Eye (tissue), 1 donor: Measurements from ENCODE around the gene SLC12A5.
A peak's percentile ranks its signal among the peaks of the same experiment; 100 is the strongest.

Experiments used
- DNase-seq: peaks from one replicate; pipeline ENCODE4 v3.0.0-alpha.2; 2015

SLC12A5 gene

DNA sequence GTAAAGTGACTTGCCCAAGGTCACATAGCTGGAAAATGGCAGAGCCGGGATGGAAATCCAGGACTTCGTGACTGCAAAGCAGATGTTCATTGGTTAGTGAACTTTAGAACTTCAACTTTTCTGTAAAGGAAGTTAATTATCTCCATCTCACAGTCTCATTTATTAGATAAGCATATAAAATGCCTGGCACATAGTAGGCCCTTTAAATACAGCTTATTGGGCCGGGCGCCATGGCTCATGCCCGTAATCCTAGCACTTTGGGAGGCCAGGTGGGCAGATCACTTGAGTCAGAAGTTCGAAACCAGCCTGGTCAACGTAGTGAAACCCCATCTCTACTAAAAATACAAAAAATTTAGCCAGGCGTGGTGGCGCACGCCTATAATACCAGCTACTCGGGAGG lies 22.1 kb upstream of the SLC12A5 start:
- no peak for DNase-seq

DNA sequence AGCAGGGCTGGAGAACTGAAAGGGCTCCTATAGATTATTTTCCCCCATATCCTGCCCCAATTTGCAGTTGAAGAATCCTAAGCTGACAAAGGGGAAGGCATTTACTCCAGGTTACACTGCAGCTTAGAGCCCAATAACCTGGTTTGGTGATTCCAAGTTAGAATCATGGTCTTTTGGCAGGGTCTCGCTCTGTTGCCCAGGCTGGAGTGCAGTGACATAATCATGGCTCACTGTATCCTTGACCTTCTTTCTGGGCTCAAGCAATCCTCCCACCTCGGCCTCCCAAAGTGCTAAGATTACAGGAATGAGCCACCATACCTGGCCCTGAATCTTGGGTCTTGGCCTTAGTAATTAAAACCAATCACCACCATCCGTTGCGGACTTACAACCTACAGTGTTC lies 21.3 kb upstream of the SLC12A5 start:
- no peak for DNase-seq

DNA sequence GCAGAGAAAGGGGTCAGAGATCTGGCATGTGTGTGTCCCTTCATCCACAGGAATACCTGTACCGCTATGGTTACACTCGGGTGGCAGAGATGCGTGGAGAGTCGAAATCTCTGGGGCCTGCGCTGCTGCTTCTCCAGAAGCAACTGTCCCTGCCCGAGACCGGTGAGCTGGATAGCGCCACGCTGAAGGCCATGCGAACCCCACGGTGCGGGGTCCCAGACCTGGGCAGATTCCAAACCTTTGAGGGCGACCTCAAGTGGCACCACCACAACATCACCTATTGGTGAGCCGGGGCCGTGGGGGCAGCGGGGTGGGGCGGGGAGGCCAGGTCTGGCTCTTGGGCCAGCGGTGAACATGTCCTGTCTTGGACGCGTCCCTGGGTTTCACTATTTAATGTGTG lies 19.2 kb upstream of the SLC12A5 start:
- DNase-seq, result no peak

DNA sequence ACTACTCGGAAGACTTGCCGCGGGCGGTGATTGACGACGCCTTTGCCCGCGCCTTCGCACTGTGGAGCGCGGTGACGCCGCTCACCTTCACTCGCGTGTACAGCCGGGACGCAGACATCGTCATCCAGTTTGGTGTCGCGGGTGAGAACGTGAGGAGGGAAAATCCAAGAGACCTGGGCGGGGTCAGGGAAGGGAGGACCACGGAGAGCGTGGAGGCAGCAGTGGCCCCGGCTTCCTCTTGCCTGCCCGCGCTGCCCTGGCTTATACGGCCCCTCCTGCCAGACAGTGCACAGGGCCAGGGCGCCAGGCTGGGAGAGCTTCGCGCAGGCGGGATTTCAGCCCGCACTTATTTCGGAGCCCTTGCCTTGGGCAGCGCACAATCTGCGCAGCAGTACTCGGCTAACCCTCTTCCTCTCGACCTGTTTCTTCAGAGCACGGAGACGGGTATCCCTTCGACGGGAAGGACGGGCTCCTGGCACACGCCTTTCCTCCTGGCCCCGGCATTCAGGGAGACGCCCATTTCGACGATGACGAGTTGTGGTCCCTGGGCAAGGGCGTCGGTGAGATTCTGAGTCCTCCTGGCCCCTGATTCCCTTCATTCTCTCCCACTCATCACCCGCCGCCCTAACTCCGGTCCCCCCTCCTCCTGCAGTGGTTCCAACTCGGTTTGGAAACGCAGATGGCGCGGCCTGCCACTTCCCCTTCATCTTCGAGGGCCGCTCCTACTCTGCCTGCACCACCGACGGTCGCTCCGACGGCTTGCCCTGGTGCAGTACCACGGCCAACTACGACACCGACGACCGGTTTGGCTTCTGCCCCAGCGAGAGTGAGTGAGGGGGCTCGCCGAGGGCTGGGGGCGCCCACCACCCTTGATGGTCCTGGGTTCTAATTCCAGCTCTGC lies 18.3 kb upstream of the SLC12A5 start:
- DNase-seq, result no peak

DNA sequence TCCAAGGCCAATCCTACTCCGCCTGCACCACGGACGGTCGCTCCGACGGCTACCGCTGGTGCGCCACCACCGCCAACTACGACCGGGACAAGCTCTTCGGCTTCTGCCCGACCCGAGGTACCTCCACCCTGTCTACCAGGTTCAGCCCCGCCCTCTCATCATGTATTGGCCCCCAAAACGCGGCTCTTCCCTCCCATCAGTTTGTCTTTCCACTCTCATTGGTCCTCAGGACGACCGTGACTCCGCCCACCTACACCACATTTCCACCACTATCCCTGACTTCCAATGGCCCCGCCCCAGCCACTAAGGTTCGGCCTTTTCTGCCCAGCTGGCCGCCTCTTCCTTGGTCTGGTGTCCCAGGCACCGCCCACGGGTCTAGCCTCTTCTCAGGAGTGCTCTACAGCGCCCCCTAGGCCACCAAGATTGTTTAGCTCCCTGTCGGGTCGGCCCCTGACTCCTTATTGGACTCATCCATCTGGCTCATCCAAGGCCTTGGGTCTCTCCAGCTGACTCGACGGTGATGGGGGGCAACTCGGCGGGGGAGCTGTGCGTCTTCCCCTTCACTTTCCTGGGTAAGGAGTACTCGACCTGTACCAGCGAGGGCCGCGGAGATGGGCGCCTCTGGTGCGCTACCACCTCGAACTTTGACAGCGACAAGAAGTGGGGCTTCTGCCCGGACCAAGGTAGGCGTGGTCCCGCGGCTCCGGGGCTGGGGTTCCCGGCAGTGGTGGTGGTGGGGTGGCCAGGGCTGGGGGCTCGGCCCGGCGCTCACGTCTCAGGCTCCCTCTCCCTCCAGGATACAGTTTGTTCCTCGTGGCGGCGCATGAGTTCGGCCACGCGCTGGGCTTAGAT lies 17.2 kb upstream of the SLC12A5 start:
- peak; percentile 54 for DNase-seq

DNA sequence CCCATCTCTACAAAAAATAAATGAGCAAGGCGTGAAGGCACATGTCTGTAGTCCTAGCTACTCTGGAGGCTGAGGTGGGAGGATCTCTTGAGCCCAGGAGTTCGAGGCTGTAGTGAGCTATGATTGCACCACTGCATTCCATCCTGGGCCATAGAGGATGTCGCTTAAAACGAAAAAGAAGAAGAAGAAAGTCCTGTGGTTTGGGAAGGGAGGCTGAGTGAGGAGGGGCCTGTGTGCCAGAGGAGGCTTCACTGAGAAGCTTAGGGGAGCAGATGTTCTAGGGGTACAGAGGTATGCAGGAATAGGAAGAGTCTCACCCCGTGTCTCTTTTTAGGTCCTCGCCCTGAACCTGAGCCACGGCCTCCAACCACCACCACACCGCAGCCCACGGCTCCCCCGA lies 16.1 kb upstream of the SLC12A5 start:
- no peak for DNase-seq

DNA sequence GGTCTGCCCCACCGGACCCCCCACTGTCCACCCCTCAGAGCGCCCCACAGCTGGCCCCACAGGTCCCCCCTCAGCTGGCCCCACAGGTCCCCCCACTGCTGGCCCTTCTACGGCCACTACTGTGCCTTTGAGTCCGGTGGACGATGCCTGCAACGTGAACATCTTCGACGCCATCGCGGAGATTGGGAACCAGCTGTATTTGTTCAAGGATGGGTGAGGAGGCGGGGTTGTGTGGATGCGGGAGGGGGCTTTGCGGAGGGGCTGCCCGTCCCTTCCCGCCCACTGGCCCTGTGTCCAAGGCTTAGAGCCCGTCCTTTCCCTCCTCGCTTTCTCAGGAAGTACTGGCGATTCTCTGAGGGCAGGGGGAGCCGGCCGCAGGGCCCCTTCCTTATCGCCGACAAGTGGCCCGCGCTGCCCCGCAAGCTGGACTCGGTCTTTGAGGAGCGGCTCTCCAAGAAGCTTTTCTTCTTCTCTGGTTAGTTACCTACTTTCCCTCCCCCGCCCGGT lies 15.6 kb upstream of the SLC12A5 start:
- DNase-seq, result no peak

DNA sequence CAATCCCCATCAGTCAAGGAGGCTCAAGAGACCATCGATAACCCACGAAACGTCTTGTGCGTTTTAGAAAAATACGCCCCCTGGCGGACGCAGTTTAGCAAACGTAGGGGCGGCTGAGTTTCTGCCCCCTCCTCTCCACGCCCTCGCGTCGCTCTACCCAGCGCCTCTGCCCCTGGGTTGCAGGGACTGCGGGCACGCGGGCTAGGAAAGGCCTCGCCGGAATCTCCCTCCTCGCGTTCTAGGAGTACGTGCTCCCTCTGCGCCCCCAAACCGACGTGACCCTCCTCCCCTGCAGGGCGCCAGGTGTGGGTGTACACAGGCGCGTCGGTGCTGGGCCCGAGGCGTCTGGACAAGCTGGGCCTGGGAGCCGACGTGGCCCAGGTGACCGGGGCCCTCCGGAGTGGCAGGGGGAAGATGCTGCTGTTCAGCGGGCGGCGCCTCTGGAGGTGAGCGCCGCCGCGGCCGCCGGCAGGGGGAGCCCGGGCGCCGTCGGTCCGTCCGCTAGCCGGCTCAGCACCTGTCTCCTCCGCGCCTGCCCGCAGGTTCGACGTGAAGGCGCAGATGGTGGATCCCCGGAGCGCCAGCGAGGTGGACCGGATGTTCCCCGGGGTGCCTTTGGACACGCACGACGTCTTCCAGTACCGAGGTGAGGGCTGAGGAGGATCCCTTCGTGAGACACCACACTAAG lies 15.0 kb upstream of the SLC12A5 start:
- DNase-seq, result peak; percentile 74

DNA sequence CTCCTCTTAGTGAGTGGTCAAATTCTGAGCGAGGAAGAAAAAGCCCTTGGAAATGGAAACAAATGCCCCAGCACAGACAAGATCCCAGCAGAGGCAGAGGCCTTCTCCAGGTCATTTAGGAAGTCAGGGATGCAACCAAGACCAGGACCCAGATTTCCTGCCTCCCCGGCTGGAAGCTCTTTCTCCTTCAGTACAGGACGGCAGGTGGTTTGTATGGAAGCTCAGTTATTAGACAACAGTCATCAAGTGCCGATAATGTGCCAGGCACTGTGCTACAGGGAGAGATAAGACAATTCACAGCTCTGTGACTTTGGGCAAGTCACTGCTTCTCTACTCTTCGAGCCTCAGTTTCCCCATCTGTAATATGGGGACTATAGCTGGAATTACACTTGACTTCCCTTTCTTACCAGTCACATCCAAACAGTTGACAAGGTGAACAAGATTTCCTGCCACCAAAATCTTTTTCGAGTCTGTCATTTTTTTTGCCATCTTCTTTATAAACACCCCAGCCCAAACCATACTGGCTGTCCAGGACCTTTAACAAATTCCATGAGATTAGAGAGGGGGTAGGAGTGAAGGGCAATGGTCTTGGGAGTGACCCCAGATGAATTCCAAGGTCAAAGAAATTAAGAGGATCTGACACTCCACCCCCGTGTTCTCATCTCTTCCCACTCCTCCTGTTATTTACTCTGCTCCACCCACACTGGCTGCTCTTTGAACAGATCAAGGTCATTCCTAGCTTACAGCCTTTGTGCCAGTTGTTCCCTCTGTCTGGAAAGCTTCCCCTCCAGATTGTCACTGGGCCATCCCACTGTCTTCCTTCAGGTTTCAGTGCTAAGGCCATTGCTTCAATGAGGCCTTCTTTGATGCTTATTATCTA lies 14.3 kb upstream of the SLC12A5 start:
- DNase-seq, result no peak

DNA sequence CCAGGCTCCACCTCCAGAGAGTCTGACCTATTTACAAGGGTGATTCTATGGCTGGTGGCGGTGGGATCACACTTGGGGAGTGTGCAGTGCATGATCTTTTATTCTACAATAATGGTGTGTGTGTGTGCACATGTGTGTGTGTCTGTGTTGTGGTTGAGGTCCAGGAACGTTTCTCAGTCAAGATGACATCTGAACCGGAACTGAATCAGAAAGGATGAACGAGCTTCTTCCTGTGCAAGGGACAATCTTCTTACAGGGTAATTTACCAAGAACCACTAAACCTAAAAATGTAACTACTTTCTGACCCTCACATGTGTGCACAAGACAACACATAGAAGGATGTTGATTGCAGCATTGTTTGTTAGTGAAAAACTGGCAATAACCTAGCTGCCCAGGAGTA lies 11.7 kb upstream of the SLC12A5 start:
- DNase-seq, result no peak

DNA sequence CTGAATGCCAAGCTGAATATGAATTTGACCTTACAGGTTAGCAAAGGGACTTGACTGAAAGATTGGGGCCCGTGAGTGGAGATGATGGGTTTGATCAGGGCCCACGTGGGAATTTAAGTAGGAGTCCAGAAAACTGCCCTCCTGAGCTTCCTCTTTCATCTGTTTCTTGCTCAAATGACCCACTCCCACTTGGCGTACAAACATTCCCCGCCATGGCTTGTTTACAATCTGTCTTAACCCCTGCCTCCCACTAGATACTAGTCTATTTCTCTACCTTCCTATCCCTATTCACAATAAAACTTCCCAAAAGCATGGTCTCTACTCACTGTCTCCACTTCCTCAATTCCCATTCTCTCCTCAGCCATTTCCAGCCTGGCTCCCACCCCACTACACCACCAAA lies 10.9 kb upstream of the SLC12A5 start:
- DNase-seq, result no peak

DNA sequence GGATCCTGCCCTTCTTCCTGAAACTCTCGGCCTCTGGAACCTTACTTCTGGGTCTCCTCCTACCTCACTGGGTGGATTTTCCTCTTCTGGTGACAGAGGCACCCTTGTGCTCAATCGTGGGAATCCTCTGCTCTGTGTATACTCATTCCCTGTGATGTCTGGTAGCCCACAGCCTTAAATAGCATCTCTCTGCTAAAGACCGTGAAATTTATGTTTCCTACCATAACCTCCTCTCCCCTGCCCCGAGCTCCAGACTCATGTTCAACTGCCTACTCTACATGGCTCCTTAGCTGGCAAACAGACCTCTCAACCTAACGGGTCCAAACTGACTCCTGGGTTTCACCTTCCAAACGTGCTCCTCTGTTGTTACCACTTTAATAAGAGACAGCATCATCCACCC lies 10.4 kb upstream of the SLC12A5 start:
- DNase-seq, result no peak

DNA sequence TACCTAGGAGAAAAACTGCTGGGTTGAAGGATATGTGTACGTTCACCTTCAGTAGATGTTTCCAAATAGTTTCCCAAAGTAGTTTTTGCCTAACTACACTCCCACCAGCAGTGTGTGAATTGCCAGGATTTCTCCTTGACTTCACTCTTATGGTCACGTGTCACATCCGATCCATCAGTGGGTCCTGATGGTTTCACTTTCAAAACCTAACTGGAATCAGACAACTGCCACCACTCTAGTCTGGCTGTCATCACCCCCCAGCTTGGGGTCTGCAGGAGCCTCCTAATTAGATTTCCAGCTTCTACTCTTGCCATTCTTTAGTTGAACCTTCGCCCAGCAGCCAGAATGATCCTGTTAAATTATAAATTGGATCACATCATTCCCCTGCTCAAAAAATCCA lies 8.5 kb upstream of the SLC12A5 start:
- DNase-seq, result no peak

DNA sequence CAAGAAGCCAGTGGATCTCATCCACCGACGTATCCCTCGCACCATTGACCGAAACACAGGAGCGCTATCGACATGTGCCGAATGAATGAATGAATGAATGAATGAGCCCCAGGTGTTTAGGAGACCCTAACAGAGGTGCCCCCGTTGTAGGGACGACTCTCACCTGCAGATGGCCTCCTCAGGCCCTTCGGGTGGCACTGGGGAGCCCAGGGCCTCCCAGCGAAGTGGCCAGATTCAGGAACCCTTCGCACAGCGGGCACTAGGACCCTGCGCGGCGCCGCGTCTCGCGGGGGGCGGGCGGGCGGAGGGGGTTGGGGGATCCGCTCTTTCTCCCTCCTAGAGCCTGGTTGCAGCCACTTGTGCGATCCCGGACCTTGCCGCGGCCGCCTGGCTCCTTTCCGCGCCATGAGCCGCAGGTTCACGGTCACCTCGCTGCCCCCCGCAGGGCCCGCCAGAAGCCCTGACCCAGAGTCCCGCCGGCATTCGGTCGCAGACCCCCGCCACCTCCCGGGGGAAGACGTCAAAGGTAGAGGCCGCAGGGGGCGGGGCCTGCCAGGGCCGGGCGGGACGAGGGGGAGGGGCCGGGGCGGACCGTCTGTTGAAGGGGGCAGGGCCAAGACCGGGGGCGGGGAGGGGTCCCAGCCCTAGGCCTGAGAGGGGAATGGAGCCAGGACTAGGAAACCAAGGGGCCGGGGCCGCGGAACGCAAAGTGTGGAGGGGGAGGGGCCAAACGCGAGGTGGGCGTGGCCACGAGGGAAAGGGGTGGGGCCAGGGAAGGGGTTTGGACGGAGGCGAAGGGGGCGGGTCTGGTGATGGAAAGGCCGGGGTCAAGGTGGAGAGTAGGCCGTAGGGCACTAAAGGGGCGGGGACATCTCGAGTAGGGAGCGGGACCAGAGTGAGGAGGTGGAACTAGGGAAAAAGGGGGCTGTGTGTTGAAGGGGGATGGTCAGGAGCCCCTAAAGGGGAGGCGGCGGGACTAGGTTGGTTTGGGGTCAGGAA lies 7.4 kb upstream of the SLC12A5 start:
- DNase-seq, result peak; percentile 83

DNA sequence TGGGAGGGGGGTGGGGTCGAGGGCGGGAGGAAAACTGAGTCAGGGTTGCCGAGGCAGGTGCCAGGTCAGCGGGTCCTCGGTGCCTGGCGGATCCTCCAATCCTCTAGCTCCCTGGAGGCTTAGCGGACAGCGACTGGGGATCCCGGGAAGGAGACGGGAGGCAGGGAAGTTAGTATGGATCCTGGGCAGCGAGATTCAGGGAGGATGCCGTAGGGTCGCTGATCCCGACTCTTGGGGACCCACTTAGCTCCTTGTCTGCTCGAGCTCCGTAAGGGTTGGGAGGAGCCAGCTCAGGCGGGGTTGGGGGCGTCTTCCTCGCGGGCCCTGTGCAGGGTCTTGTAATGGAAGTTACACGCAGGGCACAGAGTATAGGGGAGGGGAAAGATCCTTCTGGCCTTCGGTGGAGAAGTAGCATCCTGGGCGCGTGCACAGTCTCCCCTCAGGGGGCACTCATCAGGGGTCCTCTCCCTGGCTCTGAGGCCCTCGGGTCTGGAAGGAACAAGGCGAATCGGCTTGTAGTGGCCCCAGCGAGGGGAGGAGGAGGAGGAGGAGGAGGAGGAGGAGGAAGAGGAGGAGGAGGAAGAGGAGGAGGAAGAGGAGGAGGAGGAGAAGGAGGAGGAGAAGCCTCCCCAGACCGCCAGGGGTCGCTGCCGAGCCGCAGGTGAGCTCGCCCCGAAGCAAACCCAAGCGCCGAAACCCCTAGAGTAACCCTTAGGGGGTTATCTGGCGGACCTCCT lies 6.4 kb upstream of the SLC12A5 start:
- peak; percentile 59 for DNase-seq

DNA sequence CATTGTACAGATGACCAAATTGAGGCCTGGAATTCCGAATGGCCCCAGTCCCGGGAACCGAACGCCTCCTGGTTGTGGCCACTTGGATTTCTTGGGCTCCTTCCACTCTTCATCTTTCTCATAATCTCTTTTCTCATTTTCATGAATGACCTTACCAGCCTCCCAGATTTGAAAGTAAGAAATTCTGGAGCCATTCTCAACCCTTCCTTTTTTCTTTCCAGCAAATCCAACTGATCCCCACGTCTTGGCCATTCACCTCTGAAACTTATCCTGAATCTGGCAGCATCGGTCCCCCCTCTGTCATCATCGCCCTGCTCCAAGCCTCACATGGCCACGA lies 5.9 kb upstream of the SLC12A5 start:
- DNase-seq, result no peak

DNA sequence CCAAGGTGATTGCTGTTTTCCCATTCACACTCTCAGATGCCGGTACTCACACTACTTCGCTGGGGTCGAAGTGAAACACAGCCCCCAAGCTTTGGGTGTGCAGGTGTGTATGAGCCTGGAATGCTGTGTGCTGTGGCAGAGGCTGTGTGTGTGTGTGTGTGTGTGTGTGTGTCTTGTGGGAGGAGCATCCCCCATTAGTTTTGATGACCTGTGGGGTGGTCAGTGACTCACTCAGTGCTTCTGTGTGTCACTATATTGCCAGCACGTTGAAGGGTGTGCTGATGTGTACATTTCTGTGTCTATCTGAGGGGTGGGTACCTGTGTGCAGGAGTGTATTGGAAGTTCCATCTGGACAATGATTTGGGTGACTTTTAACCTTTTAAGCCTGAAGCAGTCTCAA lies 5.0 kb upstream of the SLC12A5 start:
- DNase-seq, result no peak

DNA sequence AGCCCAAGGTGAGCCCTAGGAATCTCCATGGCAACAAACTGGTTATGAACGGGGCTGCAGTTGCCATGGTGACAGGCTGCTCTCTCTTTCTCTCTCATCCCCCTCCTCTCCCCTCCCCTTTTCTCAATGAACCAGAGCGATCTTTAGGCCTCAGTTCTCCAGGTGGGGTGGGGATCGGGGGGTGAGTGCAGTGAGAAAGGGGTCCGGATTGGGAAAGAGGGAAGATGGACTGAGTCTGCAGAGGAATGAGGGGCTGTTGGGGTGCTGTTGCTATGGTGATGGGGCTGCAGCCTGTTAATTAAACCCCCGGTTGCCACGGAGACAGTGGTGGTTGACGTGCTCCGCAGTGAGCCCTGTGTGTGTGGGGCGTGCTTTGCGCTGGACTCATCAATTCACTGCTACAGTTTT lies 3.6 kb upstream of the SLC12A5 start:
- no peak for DNase-seq

DNA sequence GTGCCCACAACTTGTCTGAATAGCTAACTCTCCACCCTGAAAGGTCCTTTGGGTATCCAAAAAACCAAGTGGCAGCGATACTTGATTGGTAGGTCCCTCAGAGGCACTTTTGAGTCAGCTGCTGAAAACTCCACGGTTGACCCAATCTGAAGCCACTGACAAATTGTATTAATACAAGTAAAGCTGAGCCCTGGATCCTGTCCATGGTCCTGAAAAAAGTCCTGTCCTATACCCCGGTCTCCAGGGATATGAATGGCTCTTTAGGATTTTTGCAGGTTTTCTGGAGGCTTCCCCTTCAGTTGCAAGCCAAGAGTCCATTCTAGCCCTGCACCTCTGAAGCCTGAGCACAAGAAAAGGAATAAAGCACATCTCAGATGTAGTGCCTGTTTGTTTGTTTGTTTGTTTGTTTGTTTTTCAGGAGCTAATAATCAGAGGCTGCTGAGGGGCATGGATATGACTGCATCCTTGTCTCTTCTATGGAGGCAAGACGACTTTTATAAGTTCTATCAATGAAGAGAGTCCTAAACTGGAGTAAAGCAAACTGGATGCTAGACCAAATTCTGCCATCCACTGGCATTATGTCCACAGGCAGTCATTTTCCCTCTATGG lies 1.7 kb upstream of the SLC12A5 start:
- peak; percentile 87 for DNase-seq

DNA sequence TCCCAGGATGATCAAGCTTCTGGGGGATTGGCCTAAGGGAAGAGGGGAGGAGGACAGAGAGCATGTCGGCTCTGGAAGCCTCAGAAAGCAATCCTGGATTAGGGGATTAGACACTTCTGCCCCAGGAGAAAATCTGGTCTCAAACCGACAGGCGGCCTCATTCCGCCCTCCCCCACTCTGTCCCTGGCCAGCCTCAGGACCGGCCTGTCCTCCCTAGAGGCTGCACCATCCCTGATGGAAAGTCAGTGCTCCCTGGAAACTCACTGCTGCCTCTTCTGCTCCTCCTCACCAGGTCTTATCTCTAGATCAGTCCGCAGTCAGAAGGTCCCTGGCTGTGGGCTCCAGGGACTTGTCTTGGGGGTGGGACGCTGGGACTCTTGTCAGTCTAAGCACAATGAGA lies 905 bp upstream of the SLC12A5 start:
- DNase-seq, result no peak
